HG03025 (cell line): ENCODE data around the gene ACTRT1.

Experiments used
- ATAC-seq: cut with Tn5 transposase; IDR thresholded peaks from one replicate; pipeline ENCODE4 v1.9.1; 2021; ENCODE audit warnings: mild to moderate bottlenecking, moderate library complexity; ENCODE audit not compliant: unreplicated experiment, low FRiP score

ACTRT1 gene

DNA sequence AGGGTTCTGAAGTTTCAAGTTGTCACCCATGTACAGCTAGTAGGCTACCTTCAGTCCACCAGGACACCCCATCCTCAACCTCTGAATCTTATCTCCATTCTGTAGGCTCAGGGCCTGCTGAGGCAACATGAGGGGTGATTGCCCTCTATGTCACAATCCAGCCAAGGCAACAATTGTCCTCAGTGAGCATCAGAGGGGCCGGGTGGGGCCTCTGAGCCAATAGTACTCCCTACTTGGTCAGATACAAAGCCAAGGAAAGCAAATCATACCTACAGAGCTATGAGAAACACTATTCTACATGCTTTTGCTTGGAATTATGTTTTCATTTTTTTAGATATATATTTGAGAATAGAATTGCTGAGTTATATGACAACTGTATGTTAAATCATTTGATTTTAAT is at the start of gene ACTRT1:
Gene ACTRT1, minus strand, starts transcription at position 101 of the 400 bp plus-strand sequence. CDS start 197 bp downstream, outside the sequence.
- no peak for ATAC-seq

DNA sequence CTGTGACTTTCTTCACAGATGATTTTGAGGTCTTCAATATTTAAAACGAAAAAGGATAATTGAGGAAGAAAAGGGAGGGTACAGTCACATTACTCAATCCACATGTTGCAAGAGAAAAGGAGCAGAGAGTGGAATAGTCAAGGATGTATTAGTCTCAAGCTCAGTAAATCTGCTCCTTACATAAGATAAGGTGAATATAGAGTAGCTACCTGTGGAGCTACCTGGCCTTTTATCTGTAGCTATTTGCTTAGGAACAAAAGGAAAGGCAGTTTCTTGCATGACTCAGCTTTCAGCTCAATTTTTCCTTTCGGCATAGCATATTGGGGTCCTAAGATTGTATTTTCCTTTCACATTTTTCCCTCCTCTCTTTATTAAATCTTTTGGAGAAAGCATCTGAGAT is 26.3 kb upstream of the ACTRT1 start:
- no peak for ATAC-seq

DNA sequence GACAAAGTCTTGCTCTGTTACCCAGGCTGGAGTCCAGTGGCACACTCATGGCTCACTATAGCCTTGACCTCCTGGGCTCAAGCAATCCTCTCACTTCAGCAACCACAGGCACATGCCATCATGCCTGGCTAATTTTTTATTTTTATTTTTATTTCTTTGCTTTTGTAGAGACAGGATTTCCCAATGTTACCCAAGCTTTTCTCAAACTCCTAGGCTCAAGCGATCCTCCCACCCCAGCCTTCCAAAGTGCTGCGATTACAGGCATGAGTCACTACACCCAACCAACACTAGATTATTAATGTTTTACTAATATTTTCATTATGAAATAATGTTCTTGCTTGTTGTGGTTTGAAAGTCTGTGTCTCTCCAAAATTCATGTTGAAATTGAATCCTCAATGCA is 5.2 kb upstream of the ACTRT1 start:
- ATAC-seq, result no peak

DNA sequence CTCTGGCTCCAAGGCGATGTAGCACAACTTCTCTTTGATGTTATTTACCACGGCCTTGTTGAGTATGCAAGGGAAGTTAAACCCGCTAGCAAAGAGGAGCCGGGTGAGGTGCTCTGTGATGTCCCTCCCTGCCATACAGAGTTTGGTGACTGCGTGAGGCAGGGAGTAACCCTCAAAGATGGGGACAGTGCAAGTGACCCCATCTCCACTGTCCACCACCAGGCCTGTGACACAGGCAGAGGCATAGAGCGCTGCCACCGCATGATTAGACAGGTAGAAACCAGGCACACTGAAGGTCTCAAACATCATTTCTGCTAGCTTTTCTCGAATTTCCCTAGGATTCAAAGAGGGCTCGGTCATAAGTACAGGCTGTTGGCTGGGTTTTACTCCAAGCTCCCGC is 677 bp downstream of the ACTRT1 start:
- no peak for ATAC-seq

DNA sequence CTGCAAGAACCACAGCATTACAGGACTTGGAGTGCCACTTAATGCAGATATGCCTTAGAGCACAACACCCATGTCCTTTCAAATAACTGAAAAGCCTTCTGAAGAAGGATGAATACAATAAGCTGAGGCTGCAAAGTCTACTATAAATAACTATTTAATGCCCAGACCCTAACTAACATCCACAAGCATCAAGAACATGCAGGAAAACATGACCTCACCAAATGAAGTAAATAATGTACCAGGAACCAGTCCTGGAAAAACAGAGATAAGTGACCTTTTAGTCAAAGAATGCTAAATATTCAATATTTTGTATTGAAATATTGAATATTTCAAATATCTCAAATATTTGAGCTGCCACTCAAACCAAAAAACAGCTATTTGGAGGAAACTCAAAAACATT is 16.9 kb downstream of the ACTRT1 start:
- no peak for ATAC-seq

DNA sequence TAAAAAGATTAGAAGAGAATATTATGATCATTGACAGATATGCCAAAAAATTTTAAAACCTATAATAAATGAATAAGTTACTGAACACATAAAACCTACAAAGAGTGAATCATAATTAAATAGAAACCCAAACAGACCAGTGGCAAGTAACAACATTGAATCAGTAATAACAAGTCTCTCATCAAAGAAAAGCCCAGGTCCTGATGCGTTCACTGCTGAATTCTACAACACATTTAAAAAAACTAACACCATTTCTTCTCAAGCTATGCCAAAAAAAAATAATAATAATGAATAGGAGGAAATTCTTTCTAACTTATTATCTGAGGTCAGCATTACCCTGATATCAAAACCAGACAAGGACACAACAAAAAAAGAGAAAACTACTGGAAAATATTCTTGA is 30.6 kb downstream of the ACTRT1 start:
- ATAC-seq, result no peak

DNA sequence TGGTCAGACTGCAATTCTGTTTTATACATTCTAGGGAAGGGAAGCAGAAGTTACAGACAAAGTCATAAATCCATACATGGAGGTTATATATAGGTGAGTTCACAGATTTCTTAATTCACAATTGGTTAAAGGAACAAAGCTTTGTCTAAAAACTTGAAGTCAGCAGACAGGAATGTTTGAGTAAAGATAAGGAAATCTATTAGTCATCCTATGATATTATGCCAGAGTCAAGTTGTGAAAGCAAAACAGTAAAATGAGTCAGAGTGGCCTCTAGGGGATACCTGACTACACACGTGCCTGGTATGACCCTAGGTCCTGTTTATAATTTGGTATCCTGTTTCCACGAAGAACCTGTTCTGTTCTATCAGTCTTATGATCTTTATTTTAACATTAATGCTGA is 31.5 kb downstream of the ACTRT1 start:
- no peak for ATAC-seq

DNA sequence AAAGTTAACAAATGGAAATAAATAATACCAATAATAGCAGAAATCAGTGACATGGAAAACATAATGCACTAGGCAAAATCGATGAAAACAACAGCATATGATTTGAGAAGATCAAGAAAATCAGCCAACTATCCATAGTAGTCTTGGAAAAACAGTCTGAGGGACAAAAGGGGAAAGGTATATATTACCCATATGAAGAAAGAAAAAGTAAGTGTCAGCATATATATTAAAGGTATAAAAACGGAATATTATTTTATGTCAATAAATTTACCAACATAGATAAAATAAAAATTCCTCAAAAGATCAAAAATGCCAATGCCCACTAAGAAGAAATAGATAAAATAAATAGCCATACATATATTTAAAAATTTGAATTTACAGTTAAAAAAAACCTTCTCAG is 33.0 kb downstream of the ACTRT1 start:
- ATAC-seq, result no peak

DNA sequence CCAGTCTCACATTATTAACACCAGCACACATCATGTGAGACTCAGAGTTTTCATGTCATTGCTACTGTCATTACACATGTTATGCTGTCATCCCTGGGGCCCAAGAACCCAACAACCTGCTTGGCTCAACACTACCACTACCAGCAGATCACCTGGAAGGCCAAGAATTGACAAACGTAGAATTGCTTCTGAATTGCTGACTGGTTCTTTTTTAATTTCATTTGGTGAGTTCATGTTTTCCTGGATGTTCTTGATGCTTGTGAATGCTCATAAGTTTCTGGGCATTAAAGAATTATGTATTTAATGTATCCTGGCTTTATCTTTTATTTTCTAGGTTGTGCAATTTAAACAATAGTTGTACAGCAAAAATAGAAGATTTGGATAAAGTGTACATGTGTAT is 40.2 kb downstream of the ACTRT1 start:
- ATAC-seq, result no peak

DNA sequence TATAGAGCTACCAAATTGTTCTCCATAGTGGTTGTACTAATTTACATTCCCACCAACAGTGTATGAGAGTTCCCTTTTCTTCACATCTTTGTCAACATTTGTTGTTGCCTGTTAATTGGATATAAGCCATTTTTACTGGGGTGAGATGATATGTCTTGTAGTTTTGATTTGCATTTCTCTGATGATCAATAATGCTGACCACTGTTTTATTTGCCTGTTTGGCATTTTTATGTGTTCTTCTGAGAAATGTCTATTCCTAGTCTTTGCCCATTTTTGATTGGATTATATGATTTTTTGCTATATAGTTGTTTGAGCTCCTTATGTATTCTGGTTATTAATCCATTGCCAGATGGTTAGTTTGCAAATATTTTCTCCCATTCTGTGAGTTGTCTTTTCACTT is 44.3 kb downstream of the ACTRT1 start:
- no peak for ATAC-seq
